SKM-1 treated with dmso at 0.1 percent for 144 hours (cell line): ENCODE measurements around the gene ZC3H4.
"Not testable (repeated sequence)": the region's sequence is repeated elsewhere in the genome, so short reads cannot be mapped to it uniquely, and the experiment has no call there.

ENCODE experiments used
- DNase-seq: peaks from one replicate; lab custom pipeline; 2025; ENCODE audit not compliant: unreplicated experiment; lab: John Stamatoyannopoulos, UW

ZC3H4 gene

GRCh38 chr19:47086280-47086679, 27.3 kb downstream of the ZC3H4 start:
- no peak for DNase-seq

GRCh38 chr19:47084879-47085439, 28.6 kb downstream of the ZC3H4 start:
- DNase-seq, result no peak

GRCh38 chr19:47082493-47082892, 31.1 kb downstream of the ZC3H4 start:
- no peak for DNase-seq

- no peak for DNase-seq
Measured at GRCh38 chr19:47081095-47081494, 32.5 kb downstream of the ZC3H4 start.

GRCh38 chr19:47078351-47078750, 35.2 kb downstream of the ZC3H4 start:
- DNase-seq, result not testable (repeated sequence)

- DNase-seq, result no peak
Measured at GRCh38 chr19:47075941-47076340, 37.6 kb downstream of the ZC3H4 start.

GRCh38 chr19:47075179-47075810, 38.3 kb downstream of the ZC3H4 start:
- no peak for DNase-seq

GRCh38 chr19:47074621-47075020, 39.0 kb downstream of the ZC3H4 start:
- DNase-seq, result no peak

- DNase-seq, result no peak
Measured at GRCh38 chr19:47073574-47073973, 40.0 kb downstream of the ZC3H4 start.

GRCh38 chr19:47072323-47072722, 41.3 kb downstream of the ZC3H4 start:
- no peak for DNase-seq

- no peak for DNase-seq
Measured at GRCh38 chr19:47071731-47072130, 41.8 kb downstream of the ZC3H4 start.

GRCh38 chr19:47070756-47071155, 42.8 kb downstream of the ZC3H4 start:
- no peak for DNase-seq

GRCh38 chr19:47069795-47070194, 43.8 kb downstream of the ZC3H4 start:
- DNase-seq, result no peak

- DNase-seq, result no peak
Measured at GRCh38 chr19:47068876-47069406, 44.6 kb downstream of the ZC3H4 start.

GRCh38 chr19:47068246-47068645, 45.3 kb downstream of the ZC3H4 start:
- DNase-seq, result no peak

GRCh38 chr19:47067215-47067847, 46.2 kb downstream of the ZC3H4 start:
- no peak for DNase-seq

- DNase-seq, result no peak
Measured at GRCh38 chr19:47066376-47067214, 47.0 kb downstream of the ZC3H4 start.

- DNase-seq, result no peak
Measured at GRCh38 chr19:47065242-47065641, 48.3 kb downstream of the ZC3H4 start.

- no peak for DNase-seq
Measured at GRCh38 chr19:47063874-47064273, 49.7 kb downstream of the ZC3H4 start.

GRCh38 chr19:47058621-47059022, 55.0 kb downstream of the ZC3H4 start:
- no peak for DNase-seq

GRCh38 chr19:47057328-47057727, 56.2 kb downstream of the ZC3H4 start:
- DNase-seq, result no peak
